Kidney tubule cell (primary cell): Measurements from ENCODE around the gene IFT172.
A peak's percentile ranks its signal among the peaks of the same experiment; 100 is the strongest.
"Not testable (repeated sequence)": the region's sequence is repeated elsewhere in the genome, so short reads cannot be mapped to it uniquely, and the experiment has no call there.

ENCODE experiments used
- DNase-seq: peaks from one replicate; pipeline ENCODE4 v3.0.0-alpha.2; 2018; ENCODE audit warnings: low spot score

The IFT172 gene

GRCh38 chr2:27489498-27490397 is at the start of gene IFT172:
IFT172 (minus strand) TSS chr2:27489743; CDS start chr2:27489653, 90 bp downstream.
- DNase-seq: peak; percentile 100

GRCh38 chr2:27538839-27539450 is 49.4 kb upstream of the IFT172 start:
- not testable (repeated sequence) for DNase-seq

GRCh38 chr2:27537287-27537686 is 47.7 kb upstream of the IFT172 start:
- no peak for DNase-seq

- no peak for DNase-seq
These were observed 42.4 kb upstream of the IFT172 start for GRCh38 chr2:27531983-27532382.

GRCh38 chr2:27527182-27527581 is 37.6 kb upstream of the IFT172 start:
- peak; percentile 27 for DNase-seq

GRCh38 chr2:27522400-27522945 is 32.9 kb upstream of the IFT172 start:
- DNase-seq: no peak

- no peak for DNase-seq
These were observed 30.8 kb upstream of the IFT172 start for GRCh38 chr2:27520316-27520715.

GRCh38 chr2:27518782-27519113 is 29.2 kb upstream of the IFT172 start:
- no peak for DNase-seq

GRCh38 chr2:27518113-27518781 is 28.7 kb upstream of the IFT172 start:
- DNase-seq: no peak

- no peak for DNase-seq
These were observed 19.8 kb upstream of the IFT172 start for GRCh38 chr2:27509326-27509725.

GRCh38 chr2:27507293-27507692 is 17.8 kb upstream of the IFT172 start:
- DNase-seq: no peak

GRCh38 chr2:27506587-27506986 is 17.0 kb upstream of the IFT172 start:
- no peak for DNase-seq

GRCh38 chr2:27502142-27502541 is 12.6 kb upstream of the IFT172 start:
- DNase-seq: no peak

- peak; percentile 25 for DNase-seq
These were observed 11.5 kb upstream of the IFT172 start for GRCh38 chr2:27501042-27501441.

GRCh38 chr2:27498975-27499374 is 9.4 kb upstream of the IFT172 start:
- no peak for DNase-seq

- no peak for DNase-seq
These were observed 7.7 kb upstream of the IFT172 start for GRCh38 chr2:27497288-27497627.

- peak; percentile 59 for DNase-seq
These were observed 7.1 kb upstream of the IFT172 start, which contains the start of gene GCKR for GRCh38 chr2:27496357-27497287. GCKR (plus strand) TSS chr2:27496839; CDS start chr2:27496905, 66 bp downstream.

- no peak for DNase-seq
These were observed 6.4 kb upstream of the IFT172 start for GRCh38 chr2:27495840-27496356.

- DNase-seq: no peak
These were observed 5.5 kb upstream of the IFT172 start, which contains the start of gene FNDC4 for GRCh38 chr2:27494944-27495554. FNDC4 (minus strand) TSS chr2:27495200; CDS start chr2:27494679, 521 bp downstream.

GRCh38 chr2:27494284-27494943 is 4.9 kb upstream of the IFT172 start:
- DNase-seq: peak; percentile 33
